ENCODE measurements around the gene EGFL6.
A peak's percentile ranks its signal among the peaks of the same experiment; 100 is the strongest.

EGFL6 gene

DNA sequence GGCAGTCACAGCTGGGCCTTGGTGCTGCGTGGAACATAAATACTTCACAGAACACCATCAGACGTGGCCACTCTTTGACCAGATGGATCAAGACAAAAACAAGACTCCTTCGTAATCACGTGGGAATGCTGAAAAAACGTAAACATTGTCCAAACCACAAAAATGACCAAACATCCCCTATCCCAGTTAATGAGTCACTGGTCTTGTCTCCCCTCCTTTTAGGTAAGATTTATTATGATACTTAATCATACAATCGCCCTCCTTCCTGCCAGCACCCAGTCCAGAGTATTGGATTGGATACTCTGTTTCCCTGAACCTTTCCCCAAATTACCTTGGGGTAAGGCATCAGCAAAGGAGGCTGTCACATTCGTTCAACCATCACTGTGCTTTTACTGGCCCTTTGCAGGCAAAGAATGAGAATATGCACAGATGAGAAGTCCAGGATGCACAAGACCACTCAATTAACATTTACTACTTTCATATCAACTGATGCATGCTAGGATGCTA is 82.9 kb downstream of the EGFL6 start:
- TF ChIP-seq, protein P1, sequence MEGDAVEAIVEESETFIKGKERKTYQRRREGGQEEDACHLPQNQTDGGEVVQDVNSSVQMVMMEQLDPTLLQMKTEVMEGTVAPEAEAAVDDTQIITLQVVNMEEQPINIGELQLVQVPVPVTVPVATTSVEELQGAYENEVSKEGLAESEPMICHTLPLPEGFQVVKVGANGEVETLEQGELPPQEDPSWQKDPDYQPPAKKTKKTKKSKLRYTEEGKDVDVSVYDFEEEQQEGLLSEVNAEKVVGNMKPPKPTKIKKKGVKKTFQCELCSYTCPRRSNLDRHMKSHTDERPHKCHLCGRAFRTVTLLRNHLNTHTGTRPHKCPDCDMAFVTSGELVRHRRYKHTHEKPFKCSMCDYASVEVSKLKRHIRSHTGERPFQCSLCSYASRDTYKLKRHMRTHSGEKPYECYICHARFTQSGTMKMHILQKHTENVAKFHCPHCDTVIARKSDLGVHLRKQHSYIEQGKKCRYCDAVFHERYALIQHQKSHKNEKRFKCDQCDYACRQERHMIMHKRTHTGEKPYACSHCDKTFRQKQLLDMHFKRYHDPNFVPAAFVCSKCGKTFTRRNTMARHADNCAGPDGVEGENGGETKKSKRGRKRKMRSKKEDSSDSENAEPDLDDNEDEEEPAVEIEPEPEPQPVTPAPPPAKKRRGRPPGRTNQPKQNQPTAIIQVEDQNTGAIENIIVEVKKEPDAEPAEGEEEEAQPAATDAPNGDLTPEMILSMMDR (IDR thresholded peaks at IDR 0.05) = no peak
- peaks cover 0 to 20% (median 6%) of the 10 kb centered on the region in 4 donors for H3K4me1 ChIP-seq
- H3K27ac ChIP-seq = peak overlapping the region; percentile 91 to 97
- no peak for DNase-seq
- H3K4me3 ChIP-seq = peak overlapping the region; percentile 70 to 73
- H3K36me3 ChIP-seq = peaks cover 0 to 9% (median 0%) of the 10 kb centered on the region in 3 donors
- no peaks in the 10 kb centered on the region for H3K9me3 ChIP-seq
- no peaks in the 10 kb centered on the region for H3K27me3 ChIP-seq
- intact Hi-C loops (cut with DNase I; ENCODE audit: low total_unique reads) = no loop called here

DNA sequence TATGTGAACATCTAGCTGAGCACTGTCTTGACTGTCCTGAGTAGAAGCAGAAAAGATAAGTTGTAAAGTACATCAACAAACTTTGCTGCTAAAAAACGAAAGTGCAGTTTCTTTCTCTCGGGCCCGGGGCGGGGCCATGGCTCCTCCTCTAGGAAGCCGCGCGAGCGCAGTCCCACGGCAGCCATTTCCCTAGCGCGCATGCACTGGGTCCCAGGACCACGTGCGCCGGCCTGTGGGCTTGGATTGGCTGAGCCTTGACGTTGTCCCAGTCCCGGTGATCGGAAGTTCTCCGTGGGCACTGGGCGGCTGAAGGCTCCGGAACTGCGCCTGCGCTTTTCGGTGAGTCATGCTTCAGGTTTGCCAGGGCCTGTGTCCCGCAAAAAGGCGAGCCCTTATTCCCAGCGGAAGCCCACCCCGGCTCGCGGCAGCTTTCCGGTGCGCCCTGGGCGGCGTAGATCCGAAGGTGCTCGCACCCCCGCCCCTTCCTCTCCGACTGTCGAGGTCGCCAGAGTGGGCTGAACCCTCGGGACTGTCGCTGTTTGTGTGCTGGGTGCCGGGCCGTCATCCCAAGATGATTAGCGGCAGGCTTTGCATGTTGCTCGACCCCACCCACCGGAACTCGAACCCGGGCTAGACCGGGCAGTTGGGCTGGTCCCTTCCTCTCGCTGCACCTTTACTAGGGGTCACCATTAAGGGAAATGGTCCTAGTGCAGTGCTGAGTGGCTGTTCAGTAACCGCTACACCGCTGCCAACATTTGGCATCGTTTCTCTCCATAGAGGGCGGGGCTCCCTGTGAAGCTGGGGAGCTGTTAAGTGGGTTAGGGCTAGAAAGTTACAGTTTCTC is 83.7 kb downstream of the EGFL6 start, which contains the start of gene TCEANC:
Gene TCEANC, plus strand, starts transcription at position 292 of the 844 bp plus-strand sequence. CDS start 9,368 bp downstream, outside the sequence.
- TF ChIP-seq, protein P1 (IDR thresholded peaks at IDR 0.05) = no peak
- Histone ChIP-seq H3K4me1 (peaks cover 0 to 20% (median 6%) of the 10 kb centered on the region in 4 donors), H3K4me3 (peak within 1 kb of the TSS; percentile 70 to 73), H3K9me3 (no peaks in the 10 kb centered on the region), H3K36me3 (peaks cover 0 to 9% (median 0%) of the 10 kb centered on the region in 3 donors), H3K27me3 (no peaks in the 10 kb centered on the region), H3K27ac (peak within 1 kb of the TSS; percentile 91 to 97)
- DNase-seq = peak; percentile 93 to 97
- intact Hi-C loops (cut with DNase I; ENCODE audit: low total_unique reads) = no loop called here

DNA sequence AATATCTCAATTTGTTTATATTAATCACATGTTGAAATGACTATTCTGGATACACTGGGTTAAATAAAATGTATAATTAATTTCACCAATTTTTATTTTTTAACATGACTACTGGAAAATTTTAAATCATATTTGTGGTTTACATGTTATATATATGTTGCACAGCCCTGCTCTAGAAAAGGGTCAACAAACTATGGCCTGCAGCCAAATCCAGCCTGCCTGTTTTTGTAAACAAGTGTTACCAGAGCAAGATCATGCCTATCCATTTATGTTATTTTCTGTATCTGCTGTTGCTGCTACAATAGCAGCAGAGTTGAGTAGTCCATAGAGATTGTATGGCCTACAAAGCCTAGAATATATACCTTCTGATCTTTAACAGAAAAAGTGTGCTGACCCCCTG is 84.7 kb downstream of the EGFL6 start:
- TF ChIP-seq, protein P1 (IDR thresholded peaks at IDR 0.05) = no peak
- peaks cover 0 to 20% (median 6%) of the 10 kb centered on the region in 4 donors for H3K4me1 ChIP-seq
- intact Hi-C loops (cut with DNase I; ENCODE audit: low total_unique reads) = no loop called here
- H3K9me3 ChIP-seq = no peaks in the 10 kb centered on the region
- H3K27me3 ChIP-seq = no peaks in the 10 kb centered on the region
- H3K36me3 ChIP-seq = peaks cover 0 to 9% (median 0%) of the 10 kb centered on the region in 3 donors
- peak overlapping the region in 1 of 2 donors; percentile 97 for H3K27ac ChIP-seq
- DNase-seq = no peak
- peak overlapping the region; percentile 70 to 73 for H3K4me3 ChIP-seq

DNA sequence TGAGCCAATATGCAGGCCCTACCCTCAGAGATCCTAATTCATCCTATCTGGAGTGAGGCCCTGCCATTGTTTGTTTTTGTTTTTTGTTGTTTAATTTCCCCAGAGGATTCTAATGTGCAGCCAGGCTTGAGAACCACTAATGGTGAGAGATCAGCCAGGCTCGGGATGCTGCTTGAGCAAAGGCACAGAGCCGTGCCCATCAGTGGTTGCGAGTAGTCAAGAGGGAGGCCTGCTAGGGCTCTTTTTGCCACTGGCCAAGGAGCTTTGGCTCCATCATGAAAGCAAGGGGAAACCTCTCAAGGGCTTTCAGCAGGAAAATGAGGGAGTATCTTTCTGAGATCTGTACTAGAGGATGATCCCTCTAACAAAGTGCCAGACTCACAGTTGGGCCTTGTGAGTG is 86.3 kb downstream of the EGFL6 start:
- Histone ChIP-seq H3K4me1 (peaks cover 0 to 20% (median 6%) of the 10 kb centered on the region in 4 donors), H3K36me3 (peaks cover 0 to 9% (median 0%) of the 10 kb centered on the region in 3 donors), H3K4me3 (no peak overlapping the region), H3K27ac (no peak overlapping the region), H3K9me3 (no peaks in the 10 kb centered on the region), H3K27me3 (no peaks in the 10 kb centered on the region)
- DNase-seq = no peak
- TF ChIP-seq, protein P1 (IDR thresholded peaks at IDR 0.05) = no peak
- intact Hi-C loops (cut with DNase I; ENCODE audit: low total_unique reads) = loop anchor here (5.0 kb wide), 1 partner anchor 377 kb away; no protein-coding TSS in a partner anchor

DNA sequence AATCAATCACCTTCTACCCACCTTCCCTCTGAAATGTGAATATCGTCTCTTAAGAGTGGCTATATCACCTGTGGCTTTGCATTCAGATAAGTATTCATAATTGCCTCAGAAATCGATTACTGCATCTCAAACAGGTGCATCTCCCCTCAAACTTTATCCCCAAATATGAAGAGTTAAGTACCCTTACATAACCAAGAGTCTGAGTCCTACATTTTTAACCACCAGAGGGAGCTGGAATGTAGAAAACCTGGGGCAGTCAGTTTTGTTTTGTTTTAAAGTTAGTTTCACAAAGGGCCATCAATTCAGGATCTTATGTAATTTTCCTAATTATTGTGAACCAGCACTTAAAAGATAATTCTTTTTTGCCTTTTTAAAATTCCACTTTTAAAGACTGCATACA is 89.2 kb downstream of the EGFL6 start:
- Histone ChIP-seq H3K36me3 (peaks cover 0 to 20% (median 0%) of the 10 kb centered on the region in 3 donors), H3K4me3 (no peak overlapping the region), H3K27ac (peak overlapping the region; percentile 22 to 62), H3K27me3 (no peaks in the 10 kb centered on the region), H3K9me3 (no peaks in the 10 kb centered on the region), H3K4me1 (peaks cover 0 to 10% (median 4%) of the 10 kb centered on the region in 4 donors)
- TF ChIP-seq, protein P1 (IDR thresholded peaks at IDR 0.05) = peak; percentile 60 to 74
- intact Hi-C loops (cut with DNase I; ENCODE audit: low total_unique reads) = loop anchor here (5.0 kb wide), 1 partner anchor 374 kb away; no protein-coding TSS in a partner anchor
- DNase-seq = no peak
